ENCODE results near the gene TBC1D13.

- TF ChIP-seq, protein P1, sequence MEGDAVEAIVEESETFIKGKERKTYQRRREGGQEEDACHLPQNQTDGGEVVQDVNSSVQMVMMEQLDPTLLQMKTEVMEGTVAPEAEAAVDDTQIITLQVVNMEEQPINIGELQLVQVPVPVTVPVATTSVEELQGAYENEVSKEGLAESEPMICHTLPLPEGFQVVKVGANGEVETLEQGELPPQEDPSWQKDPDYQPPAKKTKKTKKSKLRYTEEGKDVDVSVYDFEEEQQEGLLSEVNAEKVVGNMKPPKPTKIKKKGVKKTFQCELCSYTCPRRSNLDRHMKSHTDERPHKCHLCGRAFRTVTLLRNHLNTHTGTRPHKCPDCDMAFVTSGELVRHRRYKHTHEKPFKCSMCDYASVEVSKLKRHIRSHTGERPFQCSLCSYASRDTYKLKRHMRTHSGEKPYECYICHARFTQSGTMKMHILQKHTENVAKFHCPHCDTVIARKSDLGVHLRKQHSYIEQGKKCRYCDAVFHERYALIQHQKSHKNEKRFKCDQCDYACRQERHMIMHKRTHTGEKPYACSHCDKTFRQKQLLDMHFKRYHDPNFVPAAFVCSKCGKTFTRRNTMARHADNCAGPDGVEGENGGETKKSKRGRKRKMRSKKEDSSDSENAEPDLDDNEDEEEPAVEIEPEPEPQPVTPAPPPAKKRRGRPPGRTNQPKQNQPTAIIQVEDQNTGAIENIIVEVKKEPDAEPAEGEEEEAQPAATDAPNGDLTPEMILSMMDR (IDR thresholded peaks at IDR 0.05; ENCODE audit: insufficient read depth, low read depth, low read length) = no peak
- no peak for TF ChIP-seq EZH2 (IDR thresholded peaks at IDR 0.05; ENCODE audit: insufficient read depth, low read length)
Observed at GRCh38 chr9:128781187-128782070, 5.6 kb upstream of the TBC1D13 start.
